ENCODE measurements around the gene NRSN2. TPM values are rescaled to one million over a fixed set of nuclear protein-coding genes. Genes with fewer than 3 reads are reported as not detected.

The NRSN2 gene
- total RNA-seq, 1 experiment from 2014 or later = 43.4 TPM

DNA sequence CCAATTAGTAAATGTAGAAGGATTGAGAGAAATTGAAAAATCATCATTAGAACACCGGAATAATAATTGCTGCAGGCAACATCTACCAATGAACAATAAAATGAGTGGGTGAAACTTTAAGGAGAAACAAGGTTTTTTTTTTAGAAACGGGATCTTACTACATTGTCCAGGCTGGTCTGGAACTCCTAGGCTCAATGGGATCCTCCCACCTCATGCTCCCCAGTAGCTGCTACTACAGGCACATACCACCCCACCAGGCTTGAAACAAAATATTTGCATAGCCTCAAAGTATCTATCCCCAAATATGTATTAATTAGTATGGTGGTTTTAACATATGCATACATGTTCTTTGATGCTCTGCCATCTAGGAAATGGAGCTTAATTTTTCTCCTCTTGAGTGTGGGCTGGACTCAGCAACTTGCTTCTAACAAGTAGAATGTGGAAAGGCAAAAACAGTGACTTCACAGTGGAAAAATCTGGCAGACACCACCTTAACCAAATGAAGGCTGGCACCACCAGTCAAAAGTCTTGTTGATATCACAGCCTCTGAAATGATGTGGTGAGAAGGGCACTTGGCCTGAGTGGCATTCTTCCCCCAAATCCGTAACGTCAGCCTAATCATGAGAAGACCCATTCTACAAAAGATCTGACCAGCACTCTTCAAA, 12.1 kb downstream of the NRSN2 start:
- no TSS peak for BruUV-seq (replicated peaks)
- CTCF ChIA-PET = no interaction called here
- intact Hi-C loops (cut with micrococcal nuclease; ENCODE audit: unreplicated experiment) = no loop called here

DNA sequence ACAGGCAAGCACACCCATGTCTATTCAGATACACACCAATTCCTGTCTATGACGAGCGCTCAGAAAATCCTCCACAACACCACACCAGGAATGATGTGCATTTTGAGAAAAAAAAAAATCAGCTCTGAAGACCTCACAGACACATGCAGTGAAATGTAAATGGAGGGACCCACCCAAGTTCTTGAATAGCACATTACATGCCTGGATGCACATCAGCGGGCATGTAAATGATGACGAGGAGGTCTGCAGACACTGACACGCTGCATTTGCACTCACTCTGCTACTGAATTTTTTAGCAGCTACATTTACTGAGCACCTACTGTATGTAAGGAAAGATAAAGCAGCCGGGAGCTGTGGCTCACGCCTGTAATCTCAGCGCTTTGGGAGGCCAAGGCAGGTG, 14.7 kb downstream of the NRSN2 start:
- peaks cover 37% of the 10 kb centered on the region for H3K4me1 ChIP-seq (ENCODE audit: insufficient read depth, low read length, poor library complexity, severe bottlenecking)
- intact Hi-C loops (cut with micrococcal nuclease; ENCODE audit: unreplicated experiment) = loop anchor here (1.0 kb wide), 1 partner anchor 46 kb away; no protein-coding TSS in a partner anchor
- ChIA-PET CTCF (interaction anchor here (0.8 kb wide), 1 partner anchor 284 kb away, joined by 4 read pairs; no protein-coding TSS in a partner anchor), POLR2A (ENCODE audit: low non-redundant PET) (interaction anchor here (0.5 to 2.2 kb wide), 2 partner anchors 21 to 30 kb away, joined by 4 to 6 read pairs; no protein-coding TSS in a partner anchor)
- H3K9me3 ChIP-seq (ENCODE audit: low read depth, low read length, poor library complexity, severe bottlenecking) = no peaks in the 10 kb centered on the region
- DNase-seq (ENCODE audit: low spot score) = peak; percentile 63
- H3K27me3 ChIP-seq (replicated peaks; ENCODE audit: insufficient read depth, low read depth, low read length, poor library complexity) = no peaks in the 10 kb centered on the region
- BruUV-seq (replicated peaks) = no TSS peak
- no peak for TF ChIP-seq EZH2 (IDR thresholded peaks at IDR 0.05; ENCODE audit: borderline replicate concordance, low read depth, low read length, poor library complexity, severe bottlenecking)
- TF ChIP-seq, protein P1, sequence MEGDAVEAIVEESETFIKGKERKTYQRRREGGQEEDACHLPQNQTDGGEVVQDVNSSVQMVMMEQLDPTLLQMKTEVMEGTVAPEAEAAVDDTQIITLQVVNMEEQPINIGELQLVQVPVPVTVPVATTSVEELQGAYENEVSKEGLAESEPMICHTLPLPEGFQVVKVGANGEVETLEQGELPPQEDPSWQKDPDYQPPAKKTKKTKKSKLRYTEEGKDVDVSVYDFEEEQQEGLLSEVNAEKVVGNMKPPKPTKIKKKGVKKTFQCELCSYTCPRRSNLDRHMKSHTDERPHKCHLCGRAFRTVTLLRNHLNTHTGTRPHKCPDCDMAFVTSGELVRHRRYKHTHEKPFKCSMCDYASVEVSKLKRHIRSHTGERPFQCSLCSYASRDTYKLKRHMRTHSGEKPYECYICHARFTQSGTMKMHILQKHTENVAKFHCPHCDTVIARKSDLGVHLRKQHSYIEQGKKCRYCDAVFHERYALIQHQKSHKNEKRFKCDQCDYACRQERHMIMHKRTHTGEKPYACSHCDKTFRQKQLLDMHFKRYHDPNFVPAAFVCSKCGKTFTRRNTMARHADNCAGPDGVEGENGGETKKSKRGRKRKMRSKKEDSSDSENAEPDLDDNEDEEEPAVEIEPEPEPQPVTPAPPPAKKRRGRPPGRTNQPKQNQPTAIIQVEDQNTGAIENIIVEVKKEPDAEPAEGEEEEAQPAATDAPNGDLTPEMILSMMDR (conservative IDR thresholded peaks at IDR 0.05; ENCODE audit: low read depth, low read length) = no peak
- H3K27ac ChIP-seq (ENCODE audit: low read depth, low read length, poor library complexity, severe bottlenecking) = peak overlapping the region; percentile 17
- no peaks in the 10 kb centered on the region for H3K36me3 ChIP-seq (ENCODE audit: insufficient read depth, low read length, poor library complexity, severe bottlenecking)
- H3K4me3 ChIP-seq (ENCODE audit: low read depth, low read length, poor library complexity, severe bottlenecking) = no peak overlapping the region

More for the DNA sequence above, 12.1 kb downstream of the NRSN2 start:
- Histone ChIP-seq H3K9me3 (ENCODE audit: low read depth, low read length, poor library complexity, severe bottlenecking) (no peaks in the 10 kb centered on the region), H3K36me3 (ENCODE audit: insufficient read depth, low read length, poor library complexity, severe bottlenecking) (no peaks in the 10 kb centered on the region), H3K4me1 (ENCODE audit: insufficient read depth, low read length, poor library complexity, severe bottlenecking) (peaks cover 41% of the 10 kb centered on the region), H3K27me3 (replicated peaks; ENCODE audit: insufficient read depth, low read depth, low read length, poor library complexity) (no peaks in the 10 kb centered on the region), H3K4me3 (ENCODE audit: low read depth, low read length, poor library complexity, severe bottlenecking) (no peak overlapping the region), H3K27ac (ENCODE audit: low read depth, low read length, poor library complexity, severe bottlenecking) (no peak overlapping the region)
- TF ChIP-seq EZH2 (IDR thresholded peaks at IDR 0.05; ENCODE audit: borderline replicate concordance, low read depth, low read length, poor library complexity, severe bottlenecking) = no peak
- TF ChIP-seq, protein P1 (conservative IDR thresholded peaks at IDR 0.05; ENCODE audit: low read depth, low read length) = no peak
- POLR2A ChIA-PET (ENCODE audit: low non-redundant PET) = no interaction called here
- no peak for DNase-seq (ENCODE audit: low spot score)

DNA sequence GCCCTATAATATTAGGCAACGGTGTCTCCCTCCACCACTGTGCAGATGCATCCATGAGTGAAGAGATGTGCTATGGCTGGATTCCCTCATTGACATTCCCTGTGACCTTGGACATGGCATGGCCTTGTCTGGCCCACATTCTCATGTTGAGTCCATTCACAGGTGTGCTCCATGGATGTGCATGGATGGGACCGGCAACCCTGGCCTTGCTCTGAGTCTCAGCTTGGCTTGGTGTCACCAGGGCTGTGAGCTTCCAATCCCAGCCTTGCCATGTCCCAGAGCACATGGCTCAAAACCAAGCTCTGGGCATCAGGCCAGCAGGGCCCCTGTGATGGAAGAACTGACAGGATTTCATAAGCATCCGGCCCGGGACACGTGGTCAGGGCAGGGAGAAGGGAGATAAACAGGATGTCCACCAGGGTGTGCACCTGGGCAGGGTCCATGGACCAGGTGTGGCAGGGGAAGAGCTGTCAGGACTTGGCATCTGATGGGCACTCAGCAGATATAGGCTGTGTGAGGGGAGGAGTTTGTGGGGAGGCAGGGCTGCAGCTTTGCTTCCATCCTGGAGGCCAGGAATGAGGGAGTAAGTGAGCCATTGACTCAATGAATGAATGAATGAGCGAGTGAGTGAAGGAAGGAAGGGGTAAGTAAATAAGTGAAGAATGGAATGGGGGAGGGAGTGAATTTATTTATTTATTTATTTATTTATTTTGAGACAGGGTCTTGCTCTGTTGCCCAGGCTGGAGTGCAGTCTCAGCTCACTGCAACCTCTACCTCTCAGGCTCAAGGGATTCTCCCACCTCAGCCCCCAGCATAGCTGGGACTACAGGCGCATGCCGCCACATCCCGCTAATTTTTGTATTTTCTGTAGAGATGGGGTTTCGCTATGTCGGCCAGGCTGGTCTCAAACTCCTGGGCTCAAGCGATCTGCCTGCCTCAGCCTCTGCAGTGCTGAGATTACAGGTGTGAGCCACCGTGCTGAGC, 15.7 kb downstream of the NRSN2 start:
- no TSS peak for BruUV-seq (replicated peaks)
- CTCF ChIA-PET = interaction anchor here (0.8 to 1.5 kb wide), 2 partner anchors 69 to 283 kb away, joined by 4 to 5 read pairs; no protein-coding TSS in a partner anchor
- Histone ChIP-seq H3K9me3 (ENCODE audit: low read depth, low read length, poor library complexity, severe bottlenecking) (no peaks in the 10 kb centered on the region), H3K36me3 (ENCODE audit: insufficient read depth, low read length, poor library complexity, severe bottlenecking) (no peaks in the 10 kb centered on the region), H3K27ac (ENCODE audit: low read depth, low read length, poor library complexity, severe bottlenecking) (peak overlapping the region; percentile 17), H3K27me3 (replicated peaks; ENCODE audit: insufficient read depth, low read depth, low read length, poor library complexity) (no peaks in the 10 kb centered on the region), H3K4me3 (ENCODE audit: low read depth, low read length, poor library complexity, severe bottlenecking) (no peak overlapping the region), H3K4me1 (ENCODE audit: insufficient read depth, low read length, poor library complexity, severe bottlenecking) (peaks cover 37% of the 10 kb centered on the region)
- TF ChIP-seq EZH2 (IDR thresholded peaks at IDR 0.05; ENCODE audit: borderline replicate concordance, low read depth, low read length, poor library complexity, severe bottlenecking) = no peak
- TF ChIP-seq, protein P1 (conservative IDR thresholded peaks at IDR 0.05; ENCODE audit: low read depth, low read length) = peak; percentile 55
- peak; percentile 89 for DNase-seq (ENCODE audit: low spot score)
- POLR2A ChIA-PET (ENCODE audit: low non-redundant PET) = interaction anchor here (0.5 to 2.2 kb wide), 3 partner anchors 9 to 29 kb away, joined by 4 to 6 read pairs (median 5); no protein-coding TSS in a partner anchor
- intact Hi-C loops (cut with micrococcal nuclease; ENCODE audit: unreplicated experiment) = no loop called here
